GM12865 (cell line): ENCODE data around the gene MAGEA4.

Experiments
- DNase-seq: peaks from one replicate; pipeline ENCODE4 v3.0.0; 2010; ENCODE audit warnings: low read depth
- H3K4me3 ChIP-seq: 2 replicates; pipeline ENCODE4 v1.5.1; 2011; ENCODE audit warnings: mild to moderate bottlenecking, low read depth, low read length, control low read depth
- CTCF ChIP-seq: IDR thresholded peaks from 2 replicates; pipeline ENCODE4 v1.5.1; 2011; ENCODE audit warnings: low read length, control low read depth, low read depth, inconsistent platforms; ENCODE audit not compliant: insufficient read depth; ENCODE audit errors: missing control alignments

Gene MAGEA4

DNA sequence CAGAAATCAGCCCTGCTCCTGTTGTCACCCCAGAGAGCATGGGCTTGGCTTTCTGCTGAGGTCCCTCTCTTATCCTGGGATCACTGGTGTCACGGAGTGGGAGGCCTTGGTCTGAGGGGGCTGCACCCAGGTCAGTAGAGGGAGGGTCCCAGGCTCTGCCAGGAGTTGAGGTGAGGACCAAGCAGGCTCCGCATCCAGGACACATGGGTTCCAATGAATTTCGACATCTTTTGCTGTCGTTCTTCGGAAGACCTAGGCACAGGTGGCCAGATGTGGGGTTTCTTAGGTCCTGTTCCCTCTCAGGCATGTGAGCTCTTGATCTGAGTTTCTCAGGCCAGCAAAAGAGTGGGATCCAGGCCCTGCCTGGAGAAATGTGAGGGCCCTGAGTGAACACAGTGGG is 10.0 kb downstream of the MAGEA4 start:
- no peak for TF ChIP-seq CTCF
- H3K4me3 ChIP-seq: no peak overlapping the region
- no peak for DNase-seq

GRCh38 chrX:151923648-151924047 is 11.0 kb downstream of the MAGEA4 start:
- no peak overlapping the region for H3K4me3 ChIP-seq
- TF ChIP-seq CTCF: no peak
- no peak for DNase-seq

GRCh38 chrX:151929126-151929525 is 16.4 kb downstream of the MAGEA4 start:
- H3K4me3 ChIP-seq: no peak overlapping the region
- TF ChIP-seq CTCF: no peak
- DNase-seq: no peak

DNA sequence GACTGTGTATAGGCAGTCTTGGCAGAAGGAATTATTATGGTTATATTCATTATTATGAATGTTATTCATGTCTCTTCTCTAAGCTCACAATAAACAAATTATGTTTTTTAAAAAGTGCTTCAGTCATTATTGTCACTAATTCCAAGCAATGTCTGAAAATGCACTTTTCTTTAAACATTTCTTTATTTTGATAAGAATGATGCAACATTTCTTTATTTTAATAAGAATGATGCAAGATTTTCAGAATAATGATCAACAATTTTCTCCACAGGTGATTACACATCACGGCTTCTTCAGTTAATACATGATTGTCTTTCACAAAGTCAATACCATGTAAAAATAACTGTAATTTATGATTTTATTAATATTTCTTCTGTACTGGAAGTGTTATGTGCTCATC is 22.7 kb downstream of the MAGEA4 start:
- DNase-seq: no peak
- H3K4me3 ChIP-seq: no peak overlapping the region
- TF ChIP-seq CTCF: no peak

DNA sequence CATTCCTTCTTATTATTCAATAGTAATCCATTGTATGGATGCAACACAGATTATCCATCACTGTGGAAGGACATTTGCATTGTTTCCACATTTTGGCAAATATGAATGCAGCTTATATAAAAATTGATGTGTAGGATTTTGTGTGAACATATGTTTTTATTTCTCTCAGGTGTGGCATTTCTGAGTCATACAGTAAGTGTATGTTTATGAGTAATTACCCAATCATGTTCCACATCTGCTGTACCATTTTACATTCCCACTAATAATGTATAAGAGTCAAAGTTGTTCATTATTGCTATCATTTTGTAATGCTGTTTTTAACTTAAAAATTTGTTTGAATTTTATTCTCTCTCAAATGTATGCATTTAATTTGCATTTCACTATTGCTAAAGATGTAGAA is 25.5 kb downstream of the MAGEA4 start:
- no peak for TF ChIP-seq CTCF
- DNase-seq: no peak
- no peak overlapping the region for H3K4me3 ChIP-seq

DNA sequence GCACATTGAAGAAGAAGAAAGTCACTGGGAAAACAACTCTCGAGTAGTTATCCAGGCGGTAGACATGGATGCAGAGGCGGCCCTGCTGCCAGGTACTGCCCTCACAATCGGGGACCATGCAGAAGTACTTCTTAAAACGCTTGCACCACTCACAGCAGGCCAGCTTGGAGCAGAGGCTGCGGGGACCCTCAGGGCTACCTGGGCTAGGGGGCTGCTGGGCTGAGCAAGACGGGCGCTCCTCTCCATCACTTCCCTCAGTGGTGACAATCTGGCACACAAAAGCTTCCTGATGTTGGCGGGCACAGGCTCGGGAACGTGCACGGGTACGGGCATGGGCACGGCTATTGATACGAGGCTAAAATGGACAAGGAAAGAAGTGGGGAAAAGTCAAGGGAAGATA is 42.0 kb downstream of the MAGEA4 start:
- no peak for DNase-seq
- TF ChIP-seq CTCF: no peak
- H3K4me3 ChIP-seq: no peak overlapping the region

DNA sequence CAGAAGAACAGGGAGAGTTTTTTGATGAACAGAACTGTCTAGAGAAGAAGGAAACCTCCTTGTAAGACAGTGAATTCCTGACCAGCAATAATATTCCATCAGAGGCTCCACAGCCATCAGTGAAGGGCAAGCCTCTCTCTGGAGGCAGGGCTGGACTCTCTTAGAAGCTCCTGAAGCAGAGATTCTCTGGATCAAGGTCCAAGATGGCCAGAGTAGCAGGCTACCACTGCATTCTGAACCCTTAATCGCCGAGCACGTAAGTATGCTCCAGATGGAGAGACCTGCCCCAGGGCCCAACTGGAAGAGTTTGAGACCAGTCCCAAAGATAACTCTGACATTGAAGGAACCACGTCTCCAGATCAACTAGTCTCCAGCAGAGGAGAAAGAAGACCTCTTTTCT is 45.4 kb downstream of the MAGEA4 start:
- TF ChIP-seq CTCF: no peak
- DNase-seq: no peak

More for the DNA sequence above, 45.4 kb downstream of the MAGEA4 start:
- no peak overlapping the region for H3K4me3 ChIP-seq
